ENCODE data around the gene FGR. TPM values are rescaled to one million over a fixed set of nuclear protein-coding genes. Genes with fewer than 3 reads are reported as not detected.
"Not testable (repeated sequence)": the region's sequence is repeated elsewhere in the genome, so short reads cannot be mapped to it uniquely, and the experiment has no call there.

FGR gene
- 1 to 10 TPM; 2.0 to 2.3 TPM for total RNA-seq
- polyA plus RNA-seq: 10 to 100 TPM in 1 of 3 donors, 1 to 10 TPM in 2; 1.8 to 69.5 (median 3.3) TPM
- 0 to 1.5 (median 0.08) reads per million in 6 experiments for total RNA-seq

DNA sequence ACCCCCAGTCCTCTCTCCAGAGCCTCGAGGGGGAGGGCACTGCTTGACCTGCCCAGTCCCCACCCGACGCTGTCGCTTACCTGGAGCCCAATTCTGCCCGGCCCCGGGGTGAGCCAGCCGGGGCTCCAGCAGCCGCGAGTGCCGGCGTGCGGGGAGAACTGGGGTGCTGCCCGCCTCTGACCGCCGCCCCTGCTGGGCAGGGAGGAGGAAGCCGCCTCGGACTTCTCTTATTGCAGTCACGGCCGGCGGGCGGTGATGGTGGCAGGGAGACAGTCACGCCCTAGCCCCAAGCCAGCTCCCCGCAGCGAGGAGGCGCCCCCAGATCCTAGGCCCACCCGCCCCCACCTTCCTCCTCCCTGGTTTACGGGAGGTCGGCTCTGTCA lies at the start of gene FGR:
Gene FGR (minus strand): TSS at position 201 of the 383 bp plus-strand sequence. CDS start 11,269 bp downstream, outside the sequence.
- DNase-seq (no peak), ATAC-seq (no peak)
- Mint-ChIP-seq H3K27me3 (no peaks in the 10 kb centered on the region), H3K4me3 (peak within 1 kb of the TSS; percentile 56 to 82 (median 72)), H3K4me1 (peaks cover 33 to 79% (median 69%) of the 10 kb centered on the region in 4 donors), H3K36me3 (no peaks in the 10 kb centered on the region), H3K9me3 (no peaks in the 10 kb centered on the region), H3K27ac (peak within 1 kb of the TSS; percentile 22 to 93 (median 74))
- POLR2A ChIA-PET: interaction anchor here (1.2 kb wide), 1 partner anchor 21 kb away, joined by 3 read pairs; no protein-coding TSS in a partner anchor

DNA sequence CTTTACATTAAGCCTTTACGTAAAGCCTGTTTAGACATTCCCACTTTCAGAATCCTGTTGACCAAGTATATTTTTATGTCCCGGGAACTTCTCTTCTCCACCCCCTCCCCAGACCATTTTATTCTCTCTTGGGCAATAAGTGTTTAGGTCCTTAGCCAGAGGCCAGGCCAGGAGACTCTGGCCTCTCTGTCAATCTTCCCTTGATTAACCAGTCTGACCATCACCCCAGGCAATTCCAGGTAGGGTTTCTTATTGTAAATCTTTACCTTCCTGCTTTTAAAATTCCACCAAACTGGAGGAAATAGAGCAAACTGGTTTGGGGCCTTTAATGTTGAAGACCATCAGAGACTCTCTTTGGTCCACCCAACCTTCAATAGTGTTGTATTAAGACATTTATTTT lies 49.2 kb upstream of the FGR start:
- H3K27ac Mint-ChIP-seq: no peak overlapping the region
- H3K27me3 Mint-ChIP-seq: peaks cover 0 to 2% (median 0%) of the 10 kb centered on the region in 5 donors
- no peak overlapping the region for H3K4me3 Mint-ChIP-seq
- ATAC-seq: no peak
- DNase-seq: no peak
- H3K4me1 Mint-ChIP-seq: peaks cover 0 to 2% (median 0%) of the 10 kb centered on the region in 4 donors
- peaks cover 0 to 36% (median 20%) of the 10 kb centered on the region in 9 donors for H3K9me3 Mint-ChIP-seq
- POLR2A ChIA-PET: no interaction called here
- H3K36me3 Mint-ChIP-seq: peaks cover 0 to 9% (median 7%) of the 10 kb centered on the region in 3 donors

- Mint-ChIP-seq H3K9me3 (peaks cover 0 to 41% (median 20%) of the 10 kb centered on the region in 9 donors), H3K4me3 (no peak overlapping the region), H3K27ac (no peak overlapping the region), H3K36me3 (peaks cover 0 to 13% (median 9%) of the 10 kb centered on the region in 3 donors), H3K27me3 (peaks cover 0 to 2% (median 0%) of the 10 kb centered on the region in 5 donors), H3K4me1 (peaks cover 0 to 2% (median 0%) of the 10 kb centered on the region in 4 donors)
- DNase-seq (no peak), ATAC-seq (no peak)
- POLR2A ChIA-PET: no interaction called here
Measured at GRCh38 chr1:27682351-27682944, 47.5 kb upstream of the FGR start.

DNA sequence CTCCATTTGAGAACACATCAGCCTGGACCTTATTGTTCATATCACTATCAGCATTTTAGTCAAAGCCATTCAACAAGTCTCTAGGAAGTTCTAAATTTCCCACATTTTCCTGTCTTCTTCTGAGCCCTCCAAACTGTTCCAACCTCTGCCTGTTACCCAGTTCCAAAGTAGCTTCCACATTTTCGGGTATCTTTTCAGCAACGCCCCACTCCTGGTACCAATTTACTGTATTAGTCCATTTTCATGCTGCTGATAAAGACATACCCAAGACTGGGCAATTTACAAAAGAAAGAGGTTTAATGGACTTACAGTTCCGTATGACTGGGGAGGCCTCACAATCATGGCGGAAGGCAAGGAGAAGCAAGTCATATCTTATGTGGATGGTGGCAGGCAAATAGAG lies 46.6 kb upstream of the FGR start:
- H3K4me3 Mint-ChIP-seq, ATAC-seq, H3K27ac Mint-ChIP-seq, H3K27me3 Mint-ChIP-seq, H3K4me1 Mint-ChIP-seq, DNase-seq: not testable (repeated sequence)
- H3K36me3 Mint-ChIP-seq: peaks cover 0 to 13% (median 9%) of the 10 kb centered on the region in 3 donors
- peaks cover 0 to 41% (median 20%) of the 10 kb centered on the region in 9 donors for H3K9me3 Mint-ChIP-seq
- POLR2A ChIA-PET: interaction anchor here (0.6 kb wide), 1 partner anchor 60 kb away, joined by 3 read pairs; no protein-coding TSS in a partner anchor

GRCh38 chr1:27680225-27680791 lies 45.3 kb upstream of the FGR start:
- DNase-seq, H3K4me3 Mint-ChIP-seq, ATAC-seq, H3K27ac Mint-ChIP-seq, H3K27me3 Mint-ChIP-seq, H3K4me1 Mint-ChIP-seq: not testable (repeated sequence)
- H3K36me3 Mint-ChIP-seq: peaks cover 0 to 13% (median 9%) of the 10 kb centered on the region in 3 donors
- peaks cover 0 to 41% (median 20%) of the 10 kb centered on the region in 9 donors for H3K9me3 Mint-ChIP-seq
- POLR2A ChIA-PET: interaction anchor here (0.7 kb wide), 1 partner anchor 49 kb away, joined by 4 read pairs; no protein-coding TSS in a partner anchor

- H3K9me3 Mint-ChIP-seq: peaks cover 0 to 39% (median 20%) of the 10 kb centered on the region in 9 donors
- no peak overlapping the region for H3K27ac Mint-ChIP-seq
- ATAC-seq: no peak
- H3K4me3 Mint-ChIP-seq: no peak overlapping the region
- no peaks in the 10 kb centered on the region for H3K27me3 Mint-ChIP-seq
- no peak for DNase-seq
- H3K36me3 Mint-ChIP-seq: peaks cover 0 to 13% (median 9%) of the 10 kb centered on the region in 3 donors
- POLR2A ChIA-PET: no interaction called here
- H3K4me1 Mint-ChIP-seq: no peaks in the 10 kb centered on the region
Measured at GRCh38 chr1:27678747-27679146, 43.8 kb upstream of the FGR start.

GRCh38 chr1:27676410-27676809 lies 41.4 kb upstream of the FGR start:
- POLR2A ChIA-PET: interaction anchor here (0.7 kb wide), 1 partner anchor 127 kb away, joined by 3 read pairs; no protein-coding TSS in a partner anchor
- peaks cover 0 to 25% (median 10%) of the 10 kb centered on the region in 9 donors for H3K9me3 Mint-ChIP-seq
- DNase-seq (no peak), ATAC-seq (no peak)
- H3K27ac Mint-ChIP-seq: peak overlapping the region in 1 of 10 donors; percentile 21
- H3K4me3 Mint-ChIP-seq: no peak overlapping the region
- H3K27me3 Mint-ChIP-seq: no peaks in the 10 kb centered on the region
- H3K36me3 Mint-ChIP-seq: peaks cover 0 to 6% (median 5%) of the 10 kb centered on the region in 3 donors
- H3K4me1 Mint-ChIP-seq: peaks cover 8 to 16% (median 14%) of the 10 kb centered on the region in 4 donors

DNA sequence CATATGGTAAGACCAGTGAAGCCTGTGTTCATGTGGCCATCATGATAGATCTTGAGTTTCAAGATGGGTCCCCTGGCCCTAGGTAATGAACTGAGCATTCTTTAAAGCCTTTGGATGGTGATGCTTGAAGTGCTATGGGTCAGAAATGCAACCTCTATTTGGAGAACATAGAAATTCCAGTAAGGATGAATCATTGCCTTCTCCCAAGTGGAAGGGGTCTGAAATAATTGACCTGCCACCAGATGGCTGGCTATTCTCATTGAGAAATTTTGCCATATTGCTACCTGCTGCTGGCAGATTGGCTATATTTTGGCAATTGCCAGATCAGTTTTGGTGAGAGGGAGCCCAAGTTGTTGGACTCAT lies 37.7 kb upstream of the FGR start:
- no peaks in the 10 kb centered on the region for H3K27me3 Mint-ChIP-seq
- DNase-seq: no peak
- peaks cover 14 to 42% (median 38%) of the 10 kb centered on the region in 4 donors for H3K4me1 Mint-ChIP-seq
- H3K9me3 Mint-ChIP-seq: no peaks in the 10 kb centered on the region
- H3K36me3 Mint-ChIP-seq: peaks cover 0 to 3% (median 2%) of the 10 kb centered on the region in 3 donors
- peak overlapping the region; percentile 94 to 99 (median 99) for H3K27ac Mint-ChIP-seq
- POLR2A ChIA-PET: interaction anchor here (0.8 to 2.2 kb wide), 9 partner anchors 10 to 371 kb away, joined by 3 to 17 read pairs (median 3); partner anchors contain the start of genes FAM76A and PPP1R8
- H3K4me3 Mint-ChIP-seq: peak overlapping the region; percentile 88 to 99 (median 98)
- no peak for ATAC-seq

- H3K9me3 Mint-ChIP-seq: no peaks in the 10 kb centered on the region
- peak within 1 kb of the TSS; percentile 94 to 99 (median 99) for H3K27ac Mint-ChIP-seq
- DNase-seq: peak; percentile 50 to 86 (median 78)
- POLR2A ChIA-PET: interaction anchor here (0.7 to 2.2 kb wide), 11 partner anchors 10 to 370 kb away, joined by 3 to 17 read pairs (median 4); partner anchors contain the start of genes FAM76A and PPP1R8
- H3K27me3 Mint-ChIP-seq: no peaks in the 10 kb centered on the region
- ATAC-seq: peak; percentile 89 to 94
- peaks cover 0 to 7% (median 6%) of the 10 kb centered on the region in 3 donors for H3K36me3 Mint-ChIP-seq
- peaks cover 14 to 46% (median 40%) of the 10 kb centered on the region in 4 donors for H3K4me1 Mint-ChIP-seq
- peak within 1 kb of the TSS; percentile 88 to 99 (median 98) for H3K4me3 Mint-ChIP-seq
Measured at GRCh38 chr1:27671964-27672749, 37.2 kb upstream of the FGR start, which contains the start of gene IFI6. Gene IFI6, minus strand, starts transcription at chr1:27672192. Its CDS starts 2,878 bp downstream, at chr1:27669314.

GRCh38 chr1:27669876-27670275 lies 34.9 kb upstream of the FGR start:
- H3K4me1 Mint-ChIP-seq: peaks cover 14 to 49% (median 40%) of the 10 kb centered on the region in 4 donors
- H3K4me3 Mint-ChIP-seq: peak overlapping the region; percentile 33 to 99 (median 93)
- H3K27ac Mint-ChIP-seq: peak overlapping the region in 9 of 10 donors; percentile 85 to 99 (median 94)

DNA sequence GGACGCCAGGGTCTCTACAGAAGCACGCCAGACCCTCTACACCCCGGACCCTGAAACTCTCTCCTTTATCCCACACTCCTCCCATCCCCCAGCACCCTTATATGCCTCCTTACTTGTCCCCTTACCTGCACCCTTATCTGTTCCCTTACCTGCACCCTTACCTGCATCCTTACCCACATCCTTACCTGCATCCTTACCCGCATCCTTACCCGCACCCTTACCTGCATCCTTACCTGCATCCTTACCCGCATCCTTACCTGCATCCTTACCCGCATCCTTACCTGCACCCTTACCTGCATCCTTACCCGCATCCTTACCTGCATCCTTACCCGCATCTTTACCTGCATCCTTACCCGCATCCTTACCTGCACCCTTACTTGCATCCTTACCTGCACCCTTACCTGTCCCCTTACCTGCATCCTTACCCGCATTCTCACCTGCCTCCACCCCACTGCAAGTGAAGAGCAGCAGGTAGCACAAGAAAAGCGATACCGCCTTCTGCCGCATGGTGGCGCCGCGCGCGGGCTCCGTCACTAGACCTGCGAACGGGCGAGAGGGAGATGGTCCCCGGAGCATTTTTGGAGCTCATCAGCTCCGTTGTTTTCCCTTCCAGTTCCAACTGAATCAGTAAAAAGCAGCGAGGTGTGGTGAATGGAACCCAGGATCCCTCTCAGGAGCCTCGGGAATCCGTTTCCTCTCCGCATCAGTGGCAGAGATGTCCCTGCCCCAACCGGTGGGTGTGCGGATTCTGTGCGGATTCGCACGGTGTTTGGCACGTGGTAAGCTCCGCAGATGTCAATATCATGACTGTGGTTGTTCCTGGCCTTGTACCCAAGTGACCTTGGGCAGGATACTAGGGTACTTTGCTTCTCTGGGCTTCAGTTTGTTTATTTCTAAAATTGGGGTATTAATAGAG lies 34.1 kb upstream of the FGR start:
- DNase-seq (peak; percentile 63 to 92 (median 86)), ATAC-seq (peak; percentile 45 to 54)
- Mint-ChIP-seq H3K36me3 (peaks cover 0 to 22% (median 8%) of the 10 kb centered on the region in 3 donors), H3K9me3 (no peaks in the 10 kb centered on the region), H3K4me1 (peaks cover 14 to 51% (median 42%) of the 10 kb centered on the region in 4 donors), H3K4me3 (peak overlapping the region; percentile 77 to 99 (median 88)), H3K27ac (peak overlapping the region; percentile 75 to 98 (median 92)), H3K27me3 (no peaks in the 10 kb centered on the region)
- POLR2A ChIA-PET: interaction anchor here (0.6 to 2.0 kb wide), 8 partner anchors 55 to 348 kb away, joined by 3 to 12 read pairs (median 4); partner anchors contain the start of genes FAM76A, STX12 and XKR8

More at GRCh38 chr1:27669876-27670275, 34.9 kb upstream of the FGR start:
- no peaks in the 10 kb centered on the region for H3K9me3 Mint-ChIP-seq
- no peak for DNase-seq
- ATAC-seq: no peak
- no peaks in the 10 kb centered on the region for H3K27me3 Mint-ChIP-seq
- peaks cover 0 to 22% (median 8%) of the 10 kb centered on the region in 3 donors for H3K36me3 Mint-ChIP-seq
- POLR2A ChIA-PET: interaction anchor here (0.6 to 2.0 kb wide), 8 partner anchors 56 to 349 kb away, joined by 3 to 12 read pairs (median 4); partner anchors contain the start of genes FAM76A, STX12 and XKR8

All from naive thymus-derived CD8-positive, alpha-beta T cell (primary cell).